K562 (cell line): ENCODE data around the gene ZMIZ1. TPM values are rescaled to one million over a fixed set of nuclear protein-coding genes. Genes with fewer than 3 reads are reported as not detected.

ENCODE experiments used
- ATAC-seq: fragments of 200-7000 bp; cut with Tn5 transposase; 3 replicates; pipeline ENCODE4 v1.9.1; 2020; ENCODE audit warnings: moderate library complexity
- BruUV-seq: library from RNA; stranded (reverse); fragments of 400-500 nt; replicated peaks from 2 replicates; lab custom pipeline; 2021; lab: Mats Ljungman, UMichigan
- CTCF ChIA-PET: fragments of 300-600 bp; formaldehyde crosslinking; extraction: SDS; loops from one replicate; lab custom pipeline; 2021; ENCODE audit warnings: low intra/inter-chr PET ratio; lab: Yijun Ruan, JAX
- POLR2A ChIA-PET: fragments of 300-600, 350-650 bp; sonication (Branson Sonifier 250); formaldehyde crosslinking; extraction: SDS; loops from one replicate; lab custom pipeline; 2021; ENCODE audit warnings: antibody characterized with exemption, inconsistent platforms; lab: Yijun Ruan, JAX
- DNase-seq, 4 experiments: peaks; one replicate each; pipeline versions ENCODE4 v3.0.0 to v3.0.0-alpha.2; 2011 to 2018; ENCODE audit warnings: low spot score in 3 of 4, mixed read lengths in 3 of 4; ENCODE audit errors: extremely low read depth in 1 of 4
- FAIRE-seq: peaks from 2 replicates; lab custom pipeline; 2011; peaks lifted over from hg19 to GRCh38; lab: Jason Lieb, UNC
- H2AFZ ChIP-seq: 2 replicates; pipeline ENCODE4 v1.6.0; 2011; ENCODE audit warnings: low read depth, low read length, control low read depth, inconsistent platforms
- H3K27ac ChIP-seq: fragments of 200-600 bp; 3 replicates; pipeline ENCODE4 v1.8.0; 2011; ENCODE audit warnings: low read depth, mild to moderate bottlenecking, control low read depth, inconsistent platforms, low read length, moderate library complexity, mixed read lengths; ENCODE audit errors: extremely low read depth
- H3K27me3 ChIP-seq, 2 experiments: fragments of 300-600 bp in 1 of 2; 2 replicates in 1 of 2; 3 replicates in 1 of 2; pipeline versions ENCODE4 v1.6.0 to v1.8.0; 2011; ENCODE audit warnings: inconsistent platforms in 2 of 2, low read length in 2 of 2, mild to moderate bottlenecking in 1 of 2, mixed read lengths in 1 of 2, moderate library complexity in 1 of 2; ENCODE audit not compliant: control insufficient read depth in 2 of 2, insufficient read depth in 2 of 2
- H3K36me3 ChIP-seq: fragments of 300-600 bp; 3 replicates; pipeline ENCODE4 v1.8.0; 2011; ENCODE audit warnings: mild to moderate bottlenecking, low read length, inconsistent platforms; ENCODE audit not compliant: control insufficient read depth, insufficient read depth
- H3K4me1 ChIP-seq, 2 experiments: fragments of 200-600 bp in 1 of 2; replicated peaks in 1 of 2; 2 replicates in 1 of 2; 3 replicates in 1 of 2; pipeline versions ENCODE4 v1.5.1 to v1.8.0; 2011; ENCODE audit warnings: inconsistent platforms in 2 of 2, low read length in 2 of 2, mild to moderate bottlenecking in 1 of 2, mixed read lengths in 1 of 2, moderate library complexity in 1 of 2; ENCODE audit not compliant: control insufficient read depth in 2 of 2, insufficient read depth in 2 of 2
- H3K4me2 ChIP-seq: 2 replicates; pipeline ENCODE4 v1.6.1; 2011; ENCODE audit warnings: low read length, control low read depth, inconsistent platforms, mixed read lengths; ENCODE audit not compliant: insufficient read depth
- H3K4me3 ChIP-seq: fragments of 200-600 bp; sonication (generic), shearing (Covaris generic); 2 replicates; pipeline ENCODE4 v1.5.1; 2016; ENCODE audit warnings: control low read depth, inconsistent platforms
- H3K79me2 ChIP-seq: fragments of 200-600 bp; 3 replicates; pipeline ENCODE4 v1.8.0; 2011; ENCODE audit warnings: low read length, inconsistent platforms; ENCODE audit not compliant: control insufficient read depth, insufficient read depth
- H3K9ac ChIP-seq, 2 experiments: 2 replicates each; pipeline versions ENCODE4 v1.6.0 to v1.6.1; 2011; ENCODE audit warnings: low read depth in 2 of 2, low read length in 2 of 2, control low read depth in 1 of 2, inconsistent platforms in 1 of 2, mild to moderate bottlenecking in 1 of 2, mixed read lengths in 1 of 2; ENCODE audit not compliant: insufficient read depth in 1 of 2
- H3K9me1 ChIP-seq: one replicate; pipeline ENCODE4 v1.6.0; 2011; ENCODE audit warnings: inconsistent platforms, mild to moderate bottlenecking, low read length, moderate library complexity; ENCODE audit not compliant: control insufficient read depth, insufficient read depth
- H3K9me3 ChIP-seq: replicated peaks from 2 replicates; pipeline ENCODE4 v1.5.1; 2011; ENCODE audit warnings: low read depth, low read length, inconsistent platforms; ENCODE audit not compliant: control insufficient read depth, insufficient read depth
- H4K20me1 ChIP-seq: replicated peaks from 2 replicates; pipeline ENCODE4 v1.6.1; 2011; ENCODE audit warnings: low read length, inconsistent platforms, mixed read lengths; ENCODE audit not compliant: control insufficient read depth, insufficient read depth
- ADNP ChIP-seq: fragments of 200-800 bp; sonication (Bioruptor generic); IDR thresholded peaks from 2 replicates; pipeline ENCODE4 v1.6.1; 2016; ENCODE audit warnings: missing genetic modification characterization, missing compliant biosample characterization
- MITF ChIP-seq: IDR thresholded peaks from 2 replicates; pipeline ENCODE4 v1.6.1; 2014; ENCODE audit warnings: antibody characterized with exemption
- PML ChIP-seq: IDR thresholded peaks from 2 replicates; pipeline ENCODE4 v1.6.1; 2012; ENCODE audit warnings: low read length, inconsistent platforms
- ZNF384 ChIP-seq: IDR thresholded peaks from 2 replicates; pipeline ENCODE4 v1.6.1; 2012; ENCODE audit warnings: low read depth, low read length, improper control_type of control experiment
- ZNF408 ChIP-seq: fragments of 250-450 bp; sonication (Bioruptor Pico); IDR thresholded peaks from 2 replicates; pipeline ENCODE4 v1.4.0; 2020; ENCODE audit warnings: low read depth, mild to moderate bottlenecking, moderate library complexity
- ZNF695 ChIP-seq: fragments of 450-650 bp; formaldehyde crosslinking; IDR thresholded peaks from 2 replicates; pipeline ENCODE4 v1.4.0; 2020; ENCODE audit warnings: mild to moderate bottlenecking, moderate library complexity
- whole genome bisulfite sequencing: fragments of 100-300 bp; shearing (Covaris generic); methylation state at CpG from one replicate; pipeline ENCODE4 v1.1.6; 2016; ENCODE audit warnings: low coverage, mixed read lengths; ENCODE audit not compliant: insufficient coverage; ENCODE audit errors: missing lambda C conversion rate; 5-methylcytosine and 5-hydroxymethylcytosine counted together
- in situ Hi-C: fragments of 300-500 bp; cut with MboI; formaldehyde crosslinking; loops from 4 replicates; pipeline ENCODE4 v1.15.0; 2018; ENCODE audit warnings: inconsistent platforms, mixed read lengths
- intact Hi-C: fragments of 100-400 bp; cut with micrococcal nuclease; formaldehyde crosslinking; loops from 2 replicates; pipeline ENCODE4 v1.14.2; 2022
- polyA plus RNA-seq, 8 experiments: library from polyadenylated mRNA; depleted of rRNA in 4 of 8; stranded (reverse) in 5 of 8; unstranded in 3 of 8; fragments of >200 nt; fragmentation: Nextera tagmentation in 2 of 8; fragmentation: Illumina TruSeq in 1 of 8; extraction: Ambion mirVana in 2 of 8; extraction: Trizol in 1 of 8; gene quantifications; 2 replicates each; pipeline versions ENCODE4 v1.2.1 to v1.2.3, GENCODE V29; 2011 to 2014; ENCODE audit warnings: inconsistent platforms in 1 of 8, missing spikeins in 1 of 8
- total RNA-seq, 7 experiments: library from RNA; depleted of rRNA in 6 of 7; stranded (reverse); fragments of >200 nt in 6 of 7; fragmentation: Illumina TruSeq in 2 of 7; extraction: Trizol in 2 of 7; gene quantifications; 2 replicates each; pipeline versions ENCODE4 v1.2.1 to v1.2.3, GENCODE V29; 2011 to 2021; ENCODE audit warnings: low replicate concordance in 1 of 7

Gene ZMIZ1
- total and polyA plus RNA-seq, 9 of the 15 experiments (the other 6 are each of a cell fraction or from before 2014, with no cell fraction given): 1.0 to 37.3 (median 4.3) TPM

- Histone ChIP-seq H3K9me3 (no peaks in the 10 kb centered on the region), H3K4me3 (no peak overlapping the region), H3K79me2 (peaks cover 3% of the 10 kb centered on the region; the same call in 1 of the 3 replicates), H3K4me1 (peaks cover 0 to 3% of the 10 kb centered on the region in 2 experiments; a peak in 1 of 5 replicates), H3K9me1 (peaks cover 3% of the 10 kb centered on the region), H2AFZ (no peak overlapping the region), H3K27ac (no peak overlapping the region), H3K9ac (no peak overlapping the region), H4K20me1 (no peaks in the 10 kb centered on the region; the same call in 1 of the 2 replicates), H3K36me3 (peaks cover 48% of the 10 kb centered on the region), H3K4me2 (no peak overlapping the region), H3K27me3 (no peaks in the 10 kb centered on the region)
- peak in 1 of 4 experiments; percentile 14 for DNase-seq
- ChIA-PET CTCF (no interaction called here), POLR2A (interaction anchor here (1.0 to 1.7 kb wide), 2 partner anchors 10 kb away, joined by 3 to 6 read pairs; no protein-coding TSS in a partner anchor)
- intact Hi-C loops: no loop called here
- peak; percentile 11 for FAIRE-seq
- no peak; the same call in 2 of the 3 replicates for ATAC-seq
- TF ChIP-seq ZNF408 (CRISPR knock-in tag): no peak
- no peak for TF ChIP-seq ZNF384
- TF ChIP-seq ADNP (tag): no peak
- TF ChIP-seq ZNF695 (CRISPR knock-in tag): no peak
- TF ChIP-seq PML: 0 out of 2 replicates have a peak, but pooled peaks have one; percentile 16
- TF ChIP-seq MITF: no peak
- 89% methylated on average over 5 of the region's 5 CpGs for whole genome bisulfite sequencing
- in situ Hi-C loops: no loop called here
- no TSS peak for BruUV-seq
Observed at GRCh38 chr10:79356104-79356503, 287.3 kb downstream of the ZMIZ1 start.
